ENCODE data around the gene OIT3. TPM values are rescaled to one million over a fixed set of nuclear protein-coding genes. Genes with fewer than 3 reads are reported as not detected.
"Not testable (repeated sequence)": the region's sequence is repeated elsewhere in the genome, so short reads cannot be mapped to it uniquely, and the experiment has no call there.

The OIT3 gene
- polyA plus RNA-seq, 4 donors = 2.8 to 3.8 (median 3.3) TPM

GRCh38 chr10:72898616-72899015 lies 5.1 kb downstream of the OIT3 start:
- DNase-seq (ENCODE audit: low read depth in 4 of 4, low spot score in 3 of 4) = no peak

GRCh38 chr10:72899545-72899944 lies 6.0 kb downstream of the OIT3 start:
- no peak for DNase-seq (ENCODE audit: low read depth in 4 of 4, low spot score in 3 of 4)

DNA sequence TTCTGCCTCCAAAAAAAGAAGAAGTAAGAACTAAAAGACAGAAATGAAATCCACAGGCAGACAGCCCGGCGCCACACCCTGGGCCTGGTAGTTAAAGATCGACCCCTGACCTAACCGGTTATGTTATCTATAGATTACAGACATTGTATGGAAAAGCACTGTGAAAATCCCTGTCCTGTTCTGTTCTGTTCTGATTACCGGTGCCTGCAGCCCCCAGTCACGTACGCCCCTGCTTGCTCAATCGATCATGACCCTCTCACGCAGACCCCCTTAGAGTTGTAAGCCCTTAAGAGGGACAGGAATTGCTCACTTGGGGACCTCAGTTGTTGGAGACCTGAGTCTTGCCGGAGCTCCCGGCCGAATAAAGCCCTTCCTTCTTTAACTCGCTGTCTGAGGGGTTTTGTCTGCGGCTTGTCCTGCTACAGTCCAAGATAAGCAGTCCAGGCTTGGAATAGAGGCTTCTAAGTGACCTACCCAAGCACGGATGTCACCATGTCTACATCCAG lies 10.5 kb downstream of the OIT3 start:
- not testable (repeated sequence) for DNase-seq (ENCODE audit: low read depth in 4 of 4, low spot score in 3 of 4)

GRCh38 chr10:72904806-72905205 lies 11.3 kb downstream of the OIT3 start:
- no peak for DNase-seq (ENCODE audit: low read depth in 4 of 4, low spot score in 3 of 4)

- DNase-seq (ENCODE audit: low read depth in 4 of 4, low spot score in 3 of 4) = no peak
Observed at GRCh38 chr10:72906446-72906845, 12.9 kb downstream of the OIT3 start.

DNA sequence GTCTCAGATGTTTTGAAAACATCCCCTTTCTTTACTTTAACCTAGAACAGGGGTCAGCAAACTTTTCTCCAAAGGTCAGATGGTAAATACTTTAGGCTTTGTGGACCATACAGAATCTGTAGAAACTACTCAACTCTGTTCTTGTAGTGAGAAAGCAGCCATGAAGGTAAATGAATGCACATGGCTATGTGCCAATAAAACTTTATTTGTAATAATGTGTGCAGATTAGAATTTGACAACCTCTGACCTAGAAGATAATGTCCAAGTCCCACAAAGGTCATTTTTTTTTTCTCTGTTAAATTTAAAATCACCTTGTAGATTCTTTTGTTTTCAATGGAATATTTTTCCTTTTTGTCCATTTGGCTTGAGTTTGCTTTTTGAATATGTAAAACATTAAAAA lies 17.2 kb downstream of the OIT3 start:
- no peak for DNase-seq (ENCODE audit: low read depth in 4 of 4, low spot score in 3 of 4)

GRCh38 chr10:72911758-72912157 lies 18.2 kb downstream of the OIT3 start:
- DNase-seq (ENCODE audit: low read depth in 4 of 4, low spot score in 3 of 4) = no peak

- peak in 2 of 4 donors; percentile 10 to 15 for DNase-seq (ENCODE audit: low read depth in 4 of 4, low spot score in 3 of 4)
Observed at GRCh38 chr10:72912736-72913135, 19.2 kb downstream of the OIT3 start.

GRCh38 chr10:72913287-72913686 lies 19.7 kb downstream of the OIT3 start:
- no peak for DNase-seq (ENCODE audit: low read depth in 4 of 4, low spot score in 3 of 4)

DNA sequence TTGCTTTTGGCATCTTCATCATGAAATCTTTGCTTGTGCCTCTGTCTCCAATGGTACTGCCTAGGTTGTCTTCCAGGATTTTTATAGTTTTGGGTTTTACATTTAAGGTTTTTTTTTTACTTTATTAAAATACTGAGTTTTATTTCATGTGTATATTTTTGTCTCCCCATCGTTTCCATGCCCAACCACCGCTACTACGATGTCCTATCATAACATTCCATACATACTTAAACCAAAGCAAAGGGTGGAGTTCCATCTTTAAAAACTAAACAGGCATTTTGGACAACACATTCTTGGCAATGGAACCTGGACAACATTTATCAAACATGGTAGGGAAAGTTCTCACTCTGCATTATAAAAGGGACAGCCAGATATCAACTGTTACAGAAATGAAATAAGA lies 23.7 kb downstream of the OIT3 start:
- not testable (repeated sequence) for DNase-seq (ENCODE audit: low read depth in 4 of 4, low spot score in 3 of 4)

DNA sequence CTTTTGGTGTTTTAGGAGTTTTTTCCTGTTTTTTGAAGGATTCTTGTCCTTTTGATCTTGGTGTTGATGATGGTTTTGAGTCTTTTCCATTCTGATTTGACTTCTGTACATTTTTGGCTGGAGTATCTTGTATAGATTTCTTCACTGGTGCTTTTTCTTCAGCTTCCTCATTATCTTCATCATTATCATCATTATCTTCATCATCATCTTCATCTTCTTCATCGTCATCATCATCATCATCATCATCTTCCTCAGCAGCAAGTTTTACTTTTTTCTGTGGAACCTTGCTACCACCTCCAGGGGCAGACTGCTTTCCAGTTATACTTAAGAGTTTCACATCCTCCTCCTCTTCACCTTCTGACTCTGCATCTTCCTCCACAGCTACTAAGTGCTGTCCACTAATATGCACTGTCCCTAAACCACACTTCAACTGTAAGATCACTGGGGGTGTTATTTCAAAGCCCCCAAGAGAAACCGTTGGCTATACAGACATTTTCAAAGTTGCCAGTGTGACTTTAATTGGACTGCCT lies 24.3 kb downstream of the OIT3 start:
- DNase-seq (ENCODE audit: low read depth in 4 of 4, low spot score in 3 of 4) = not testable (repeated sequence)

DNA sequence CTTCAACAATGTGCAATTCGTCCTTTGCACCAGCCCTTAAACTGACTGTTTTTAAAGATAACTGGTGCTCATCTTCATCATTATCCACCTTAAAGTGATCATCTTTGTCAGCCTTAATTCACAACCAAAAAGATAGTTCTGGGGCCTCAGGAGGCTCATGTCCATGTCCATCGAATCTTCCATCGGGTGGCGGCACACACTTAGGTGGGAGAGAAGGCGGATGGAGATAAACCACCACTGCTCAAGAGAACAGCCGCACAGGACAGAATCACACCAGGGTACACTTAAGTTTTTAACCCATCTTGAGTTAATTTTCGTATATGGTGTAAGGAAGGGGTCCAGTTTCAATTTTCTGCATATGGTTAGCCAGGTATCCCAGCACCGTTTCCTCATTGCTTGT lies 24.8 kb downstream of the OIT3 start:
- no peak for DNase-seq (ENCODE audit: low read depth in 4 of 4, low spot score in 3 of 4)

DNA sequence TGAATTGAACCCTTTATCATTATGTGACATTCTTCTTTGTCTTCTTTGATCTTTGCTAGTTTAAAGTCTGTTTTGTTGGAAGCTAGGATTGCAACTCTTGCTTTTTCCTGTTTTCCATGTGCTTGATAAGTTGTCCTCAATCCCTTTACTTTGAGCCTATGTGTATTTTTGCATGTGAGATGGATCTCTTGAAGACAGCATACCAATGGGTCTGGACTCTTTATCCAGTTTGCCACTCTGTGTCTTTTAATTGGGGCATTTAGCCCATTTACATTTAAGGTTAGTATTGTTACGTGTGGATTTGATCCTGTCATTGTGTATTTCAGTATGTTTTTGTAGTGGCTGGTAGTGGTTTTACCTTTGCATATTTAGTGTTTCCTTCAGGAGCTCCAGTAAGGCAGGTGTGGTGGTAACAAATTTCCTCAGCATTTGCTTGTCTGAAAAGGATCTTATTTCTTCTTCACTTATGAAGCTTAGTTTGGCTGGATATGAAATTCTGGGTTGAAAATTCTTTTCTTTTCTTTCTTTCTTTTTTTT lies 27.7 kb downstream of the OIT3 start:
- DNase-seq (ENCODE audit: low read depth in 4 of 4, low spot score in 3 of 4) = not testable (repeated sequence)

DNA sequence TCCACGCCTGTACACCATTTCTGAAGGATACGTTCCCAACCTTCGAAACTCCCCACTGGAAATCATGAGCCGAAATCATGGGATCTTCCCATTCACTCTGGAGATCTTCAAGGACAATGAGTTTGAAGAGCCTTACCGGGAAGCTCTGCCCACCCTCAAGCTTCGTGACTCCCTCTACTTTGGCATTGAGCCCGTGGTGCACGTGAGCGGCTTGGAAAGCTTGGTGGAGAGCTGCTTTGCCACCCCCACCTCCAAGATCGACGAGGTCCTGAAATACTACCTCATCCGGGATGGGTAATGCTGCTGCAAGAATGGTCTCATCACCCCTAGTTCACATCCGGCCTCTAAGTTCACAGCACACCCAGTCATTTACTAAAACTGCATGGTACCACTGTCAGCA lies 30.8 kb downstream of the OIT3 start:
- no peak for DNase-seq (ENCODE audit: low read depth in 4 of 4, low spot score in 3 of 4)

DNA sequence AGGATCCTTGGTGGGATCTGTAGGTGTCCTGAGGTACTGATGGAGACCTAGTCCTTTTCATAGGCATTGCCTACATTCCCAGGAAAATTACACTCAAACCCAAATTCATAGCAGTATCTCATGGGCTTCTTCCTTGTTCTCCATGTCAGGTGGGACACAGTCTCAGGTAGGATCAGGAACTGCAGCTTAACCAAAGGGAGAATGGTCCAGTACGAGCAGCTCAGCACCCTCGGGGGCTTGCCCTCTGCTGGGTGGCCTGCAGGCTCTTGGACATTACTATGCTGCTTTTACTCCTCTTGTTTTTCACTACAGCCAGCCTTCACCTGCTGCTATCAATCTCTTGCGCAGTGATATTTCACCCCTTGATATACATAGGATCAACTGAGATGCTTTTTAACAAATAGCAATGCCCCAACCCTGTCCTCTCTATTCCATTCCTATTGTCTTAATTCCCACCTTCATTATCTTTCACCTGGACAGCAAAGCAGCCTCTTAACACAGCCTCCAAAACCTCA lies 32.5 kb downstream of the OIT3 start:
- no peak for DNase-seq (ENCODE audit: low read depth in 4 of 4, low spot score in 3 of 4)

DNA sequence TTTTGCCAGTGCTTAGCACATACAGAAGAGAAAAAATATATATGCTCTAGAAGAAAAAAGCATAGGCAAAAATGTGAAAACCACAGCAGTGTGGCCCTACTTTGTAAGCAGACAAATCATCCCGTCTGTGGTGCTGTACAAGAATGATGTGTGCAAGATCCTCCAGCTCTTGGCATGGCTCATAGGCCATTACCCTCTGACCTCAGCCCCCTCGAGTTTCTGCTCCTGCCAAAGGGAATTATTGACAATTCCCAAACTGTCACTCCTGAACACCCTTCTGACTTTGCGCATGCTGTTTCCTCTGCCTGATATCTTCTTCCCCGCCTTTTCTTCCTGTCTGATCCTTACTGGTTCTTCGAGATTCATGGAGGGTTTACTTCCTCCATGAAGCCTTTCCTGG lies 33.9 kb downstream of the OIT3 start:
- DNase-seq (ENCODE audit: low read depth in 4 of 4, low spot score in 3 of 4) = no peak

DNA sequence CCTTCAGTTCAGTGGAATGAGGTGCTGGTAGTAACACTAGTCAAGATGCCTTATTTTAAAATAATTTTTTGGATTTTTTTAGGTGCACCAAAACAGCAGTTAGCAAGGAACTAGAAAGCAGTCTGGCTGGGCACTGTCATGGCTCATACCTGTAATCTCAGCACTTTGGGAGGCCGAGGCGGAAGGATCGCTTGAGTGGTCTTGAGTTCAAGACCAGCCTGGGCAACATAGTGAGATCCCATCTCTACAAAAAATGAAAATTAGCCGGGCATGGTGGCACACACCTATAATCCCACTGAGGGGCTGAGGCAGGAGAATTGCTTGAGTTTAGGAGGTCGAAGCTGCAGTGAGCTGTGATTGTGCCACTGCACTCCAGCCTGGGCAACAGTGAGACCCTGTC lies 35.3 kb downstream of the OIT3 start:
- no peak for DNase-seq (ENCODE audit: low read depth in 4 of 4, low spot score in 3 of 4)

- DNase-seq (ENCODE audit: low read depth in 4 of 4, low spot score in 3 of 4) = no peak
Observed at GRCh38 chr10:72930276-72930675, 36.7 kb downstream of the OIT3 start.

DNA sequence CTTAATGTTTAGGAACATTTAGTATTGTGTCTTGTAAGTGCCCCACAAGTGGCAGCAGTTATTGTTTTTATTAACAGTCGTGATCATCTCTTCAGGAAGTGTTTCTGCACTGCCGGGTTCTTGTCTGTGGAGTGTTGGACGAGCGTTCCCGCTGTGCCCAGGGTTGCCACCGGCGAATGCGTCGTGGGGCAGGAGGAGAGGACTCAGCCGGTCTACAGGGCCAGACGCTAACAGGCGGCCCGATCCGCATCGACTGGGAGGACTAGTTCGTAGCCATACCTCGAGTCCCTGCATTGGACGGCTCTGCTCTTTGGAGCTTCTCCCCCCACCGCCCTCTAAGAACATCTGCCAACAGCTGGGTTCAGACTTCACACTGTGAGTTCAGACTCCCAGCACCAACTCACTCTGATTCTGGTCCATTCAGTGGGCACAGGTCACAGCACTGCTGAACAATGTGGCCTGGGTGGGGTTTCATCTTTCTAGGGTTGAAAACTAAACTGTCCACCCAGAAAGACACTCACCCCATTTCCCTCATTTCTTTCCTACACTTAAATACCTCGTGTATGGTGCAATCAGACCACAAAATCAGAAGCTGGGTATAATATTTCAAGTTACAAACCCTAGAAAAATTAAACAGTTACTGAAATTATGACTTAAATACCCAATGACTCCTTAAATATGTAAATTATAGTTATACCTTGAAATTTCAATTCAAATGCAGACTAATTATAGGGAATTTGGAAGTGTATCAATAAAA lies 38.9 kb downstream of the OIT3 start:
- no peak for DNase-seq (ENCODE audit: low read depth in 4 of 4, low spot score in 3 of 4)

GRCh38 chr10:72935361-72935760 lies 41.8 kb downstream of the OIT3 start:
- no peak for DNase-seq (ENCODE audit: low read depth in 4 of 4, low spot score in 3 of 4)

- DNase-seq (ENCODE audit: low read depth in 4 of 4, low spot score in 3 of 4) = no peak
Observed at GRCh38 chr10:72943498-72944234, 50.1 kb downstream of the OIT3 start.

Measured in right renal pelvis (tissue), 4 donors.